Nephron progenitor cell (in vitro differentiated cells): ENCODE data around the gene CD244.
"Not testable (repeated sequence)": the region's sequence is repeated elsewhere in the genome, so short reads cannot be mapped to it uniquely, and the experiment has no call there.

Experiments
- DNase-seq: peaks from one replicate; pipeline ENCODE4 v3.0.0; 2021
- H3K27ac Mint-ChIP-seq: 2 replicates; pipeline ENCODE4 v1.8.0; 2021; ENCODE audit warnings: mild to moderate bottlenecking, moderate library complexity, mixed read lengths
- H3K27me3 Mint-ChIP-seq: 2 replicates; pipeline ENCODE4 v1.8.0; 2021; ENCODE audit warnings: mild to moderate bottlenecking, low read depth, mixed read lengths; ENCODE audit not compliant: poor library complexity
- H3K36me3 Mint-ChIP-seq: 2 replicates; pipeline ENCODE4 v1.8.0; 2021; ENCODE audit warnings: low read depth, mixed read lengths
- H3K4me1 Mint-ChIP-seq: 2 replicates; pipeline ENCODE4 v1.8.0; 2021; ENCODE audit warnings: mixed read lengths
- H3K4me3 Mint-ChIP-seq: 2 replicates; pipeline ENCODE4 v1.8.0; 2021; ENCODE audit warnings: mild to moderate bottlenecking, moderate library complexity, mixed read lengths
- H3K9me3 Mint-ChIP-seq: 2 replicates; pipeline ENCODE4 v1.8.0; 2021; ENCODE audit warnings: mild to moderate bottlenecking, moderate library complexity, mixed read lengths
- TF ChIP-seq, protein P1 (sequence below): fragments of 200-600 bp; sonication (generic); IDR thresholded peaks from 2 replicates; pipeline ENCODE4 v1.5.0; 2021; ENCODE audit warnings: antibody characterized with exemption

CD244 gene

DNA sequence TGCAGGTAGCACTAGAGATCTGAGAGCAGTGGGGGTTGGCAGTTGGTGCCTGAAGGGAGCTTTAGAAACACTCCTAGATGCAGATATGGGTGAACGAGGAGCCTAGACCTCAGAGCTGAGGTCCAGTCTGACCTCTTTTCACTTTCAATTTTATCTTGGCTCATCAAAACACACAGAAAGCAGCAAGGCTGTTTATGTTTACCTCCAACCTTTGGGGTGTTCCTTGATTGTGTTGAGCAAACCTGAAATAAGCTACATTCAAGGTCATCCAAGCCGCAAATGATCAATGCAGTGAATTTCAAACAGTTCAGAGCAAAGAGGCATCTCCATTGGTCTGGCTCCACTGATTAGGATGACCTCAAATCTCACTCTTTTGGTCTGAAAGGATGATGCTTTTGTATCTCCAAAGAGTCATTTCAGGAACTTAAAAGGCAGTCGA is 65.4 kb downstream of the CD244 start:
- Mint-ChIP-seq H3K27ac (no peak overlapping the region), H3K4me3 (no peak overlapping the region), H3K36me3 (no peaks in the 10 kb centered on the region), H3K9me3 (no peaks in the 10 kb centered on the region), H3K27me3 (peaks cover 11% of the 10 kb centered on the region), H3K4me1 (no peaks in the 10 kb centered on the region)
- no peak for DNase-seq
- TF ChIP-seq, protein P1, sequence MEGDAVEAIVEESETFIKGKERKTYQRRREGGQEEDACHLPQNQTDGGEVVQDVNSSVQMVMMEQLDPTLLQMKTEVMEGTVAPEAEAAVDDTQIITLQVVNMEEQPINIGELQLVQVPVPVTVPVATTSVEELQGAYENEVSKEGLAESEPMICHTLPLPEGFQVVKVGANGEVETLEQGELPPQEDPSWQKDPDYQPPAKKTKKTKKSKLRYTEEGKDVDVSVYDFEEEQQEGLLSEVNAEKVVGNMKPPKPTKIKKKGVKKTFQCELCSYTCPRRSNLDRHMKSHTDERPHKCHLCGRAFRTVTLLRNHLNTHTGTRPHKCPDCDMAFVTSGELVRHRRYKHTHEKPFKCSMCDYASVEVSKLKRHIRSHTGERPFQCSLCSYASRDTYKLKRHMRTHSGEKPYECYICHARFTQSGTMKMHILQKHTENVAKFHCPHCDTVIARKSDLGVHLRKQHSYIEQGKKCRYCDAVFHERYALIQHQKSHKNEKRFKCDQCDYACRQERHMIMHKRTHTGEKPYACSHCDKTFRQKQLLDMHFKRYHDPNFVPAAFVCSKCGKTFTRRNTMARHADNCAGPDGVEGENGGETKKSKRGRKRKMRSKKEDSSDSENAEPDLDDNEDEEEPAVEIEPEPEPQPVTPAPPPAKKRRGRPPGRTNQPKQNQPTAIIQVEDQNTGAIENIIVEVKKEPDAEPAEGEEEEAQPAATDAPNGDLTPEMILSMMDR = no peak

DNA sequence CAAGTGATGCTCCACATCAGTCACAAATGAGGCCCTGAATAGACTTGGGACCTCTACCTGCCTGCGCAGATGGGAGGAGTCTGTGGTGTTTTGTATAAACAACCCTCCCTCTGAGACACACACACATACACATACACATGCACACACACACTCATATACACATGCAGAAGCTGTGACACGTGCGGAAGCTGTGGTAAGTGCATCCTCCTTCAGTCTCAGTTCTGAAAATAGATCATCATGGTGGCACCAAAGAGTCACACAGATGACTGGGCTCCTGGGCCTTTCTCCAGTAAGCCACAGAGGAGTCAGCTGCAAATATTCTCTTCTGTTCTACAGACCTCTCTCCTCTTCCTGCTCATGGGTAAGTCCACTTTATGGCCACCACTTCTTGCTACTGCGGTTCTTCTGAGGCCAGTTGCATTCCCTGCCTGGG is 66.7 kb downstream of the CD244 start, which contains the start of gene LY9:
Gene LY9, plus strand, starts transcription at position 224 of the 433 bp plus-strand sequence. Its CDS starts 14 bp downstream, at position 238.
- no peak for DNase-seq
- Mint-ChIP-seq H3K4me1 (no peaks in the 10 kb centered on the region), H3K36me3 (no peaks in the 10 kb centered on the region), H3K4me3 (no peak within 1 kb of the TSS), H3K9me3 (no peaks in the 10 kb centered on the region), H3K27ac (no peak within 1 kb of the TSS), H3K27me3 (peaks cover 11% of the 10 kb centered on the region)
- TF ChIP-seq, protein P1 = no peak

DNA sequence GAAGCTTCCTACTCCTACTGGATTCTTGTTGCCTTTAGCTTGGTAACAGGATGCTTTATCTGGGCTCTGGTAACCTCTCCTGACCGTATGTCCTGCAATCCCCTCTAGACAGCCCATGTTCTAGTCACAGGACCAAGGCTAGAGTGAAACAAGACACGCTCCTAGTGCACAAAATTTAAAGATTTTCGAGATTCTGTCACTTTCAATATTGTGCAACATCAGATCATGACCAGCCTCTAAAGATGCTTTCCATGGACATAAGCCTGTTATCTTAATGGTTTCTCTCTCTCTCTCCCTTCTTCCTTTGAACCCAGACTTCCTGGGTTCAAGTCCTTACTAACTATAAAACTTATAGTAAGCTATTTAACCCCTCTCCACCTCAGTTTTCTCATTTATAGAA is 68.3 kb downstream of the CD244 start:
- Mint-ChIP-seq H3K4me3 (no peak overlapping the region), H3K9me3 (no peaks in the 10 kb centered on the region), H3K27ac (no peak overlapping the region), H3K36me3 (no peaks in the 10 kb centered on the region), H3K27me3 (peaks cover 13% of the 10 kb centered on the region), H3K4me1 (no peaks in the 10 kb centered on the region)
- no peak for DNase-seq
- TF ChIP-seq, protein P1 = no peak

DNA sequence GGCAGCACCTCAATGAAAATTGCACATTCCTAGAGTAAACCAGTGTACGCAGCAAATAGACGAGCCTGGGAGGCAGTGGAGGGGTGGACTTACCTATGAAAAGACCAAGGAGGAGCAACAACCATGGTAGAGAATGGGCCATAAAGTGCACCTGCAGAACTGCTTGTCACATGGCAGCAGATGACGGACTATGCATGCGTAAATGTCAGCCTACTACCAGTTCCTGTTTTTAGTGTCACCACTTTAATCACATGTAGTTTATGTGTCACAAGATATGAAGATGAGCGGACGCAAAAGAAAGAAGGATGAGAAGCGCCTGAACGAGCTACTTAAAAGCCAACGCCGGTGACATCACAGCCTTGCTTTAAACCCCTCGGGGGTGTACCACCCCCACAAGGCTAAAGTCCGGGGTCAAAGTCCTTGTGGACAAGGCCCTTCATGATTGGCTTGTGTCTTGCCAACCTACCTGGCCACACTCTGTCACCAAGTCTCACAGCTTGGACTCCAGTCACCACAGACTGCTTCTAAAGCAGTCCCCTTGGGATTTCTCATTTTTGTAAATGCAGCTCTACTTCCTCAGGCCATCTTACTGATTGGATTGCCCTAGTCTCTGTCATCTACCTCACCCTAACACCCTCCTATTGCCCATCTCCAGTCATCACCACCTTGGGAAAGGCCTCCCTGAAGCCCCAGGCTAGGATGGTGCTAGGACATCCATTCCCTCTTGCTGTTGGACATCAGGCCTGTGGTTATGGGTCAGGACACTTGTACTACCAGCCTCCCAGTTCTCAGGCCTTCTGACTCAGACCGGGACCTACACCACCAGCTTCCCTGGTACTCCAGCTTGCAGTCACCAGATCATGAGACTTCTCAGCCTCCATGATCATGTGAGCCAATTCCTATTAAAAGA is 72.7 kb downstream of the CD244 start:
- TF ChIP-seq, protein P1 = no peak

DNA sequence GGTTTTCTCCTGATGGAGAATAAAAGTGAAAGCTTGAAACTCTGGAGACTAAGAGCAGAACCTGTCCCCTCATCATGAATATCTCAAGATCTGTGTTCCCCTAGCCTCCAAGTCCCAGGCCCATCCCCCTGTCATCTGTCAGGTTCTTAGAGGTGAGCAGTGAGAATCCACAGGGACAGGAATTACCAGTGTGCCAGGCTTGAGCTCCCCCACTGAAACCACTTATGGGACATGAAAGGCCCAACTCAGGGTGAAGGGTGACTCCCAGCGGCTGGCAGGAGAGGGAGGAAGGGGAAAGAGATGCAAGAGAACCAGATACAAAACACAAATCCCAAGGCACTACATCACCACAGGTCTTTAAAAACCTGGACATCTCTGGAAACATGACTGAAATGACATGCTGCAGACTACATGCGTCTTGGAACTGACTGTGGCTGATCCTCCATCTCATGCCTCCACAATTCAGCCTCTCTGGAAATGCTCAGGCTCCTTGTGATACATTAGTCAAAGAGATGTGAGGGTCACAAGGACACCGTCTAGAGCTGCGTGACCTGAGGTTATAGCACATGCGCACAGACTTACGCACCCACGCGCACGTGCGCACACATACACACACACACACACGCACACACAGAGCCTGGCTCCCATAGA is 73.5 kb downstream of the CD244 start:
- DNase-seq = no peak
- peaks cover 7% of the 10 kb centered on the region for H3K27me3 Mint-ChIP-seq
- H3K27ac Mint-ChIP-seq = no peak overlapping the region
- H3K9me3 Mint-ChIP-seq = peaks cover 11% of the 10 kb centered on the region
- H3K4me1 Mint-ChIP-seq = no peaks in the 10 kb centered on the region
- TF ChIP-seq, protein P1 = no peak
- H3K4me3 Mint-ChIP-seq = no peak overlapping the region
- H3K36me3 Mint-ChIP-seq = no peaks in the 10 kb centered on the region

More for the DNA sequence above, 72.7 kb downstream of the CD244 start:
- H3K27me3 Mint-ChIP-seq = peaks cover 7% of the 10 kb centered on the region
- no peaks in the 10 kb centered on the region for H3K36me3 Mint-ChIP-seq
- no peak overlapping the region for H3K4me3 Mint-ChIP-seq
- H3K27ac Mint-ChIP-seq = no peak overlapping the region
- DNase-seq = no peak
- H3K9me3 Mint-ChIP-seq = peaks cover 7% of the 10 kb centered on the region
- H3K4me1 Mint-ChIP-seq = no peaks in the 10 kb centered on the region

DNA sequence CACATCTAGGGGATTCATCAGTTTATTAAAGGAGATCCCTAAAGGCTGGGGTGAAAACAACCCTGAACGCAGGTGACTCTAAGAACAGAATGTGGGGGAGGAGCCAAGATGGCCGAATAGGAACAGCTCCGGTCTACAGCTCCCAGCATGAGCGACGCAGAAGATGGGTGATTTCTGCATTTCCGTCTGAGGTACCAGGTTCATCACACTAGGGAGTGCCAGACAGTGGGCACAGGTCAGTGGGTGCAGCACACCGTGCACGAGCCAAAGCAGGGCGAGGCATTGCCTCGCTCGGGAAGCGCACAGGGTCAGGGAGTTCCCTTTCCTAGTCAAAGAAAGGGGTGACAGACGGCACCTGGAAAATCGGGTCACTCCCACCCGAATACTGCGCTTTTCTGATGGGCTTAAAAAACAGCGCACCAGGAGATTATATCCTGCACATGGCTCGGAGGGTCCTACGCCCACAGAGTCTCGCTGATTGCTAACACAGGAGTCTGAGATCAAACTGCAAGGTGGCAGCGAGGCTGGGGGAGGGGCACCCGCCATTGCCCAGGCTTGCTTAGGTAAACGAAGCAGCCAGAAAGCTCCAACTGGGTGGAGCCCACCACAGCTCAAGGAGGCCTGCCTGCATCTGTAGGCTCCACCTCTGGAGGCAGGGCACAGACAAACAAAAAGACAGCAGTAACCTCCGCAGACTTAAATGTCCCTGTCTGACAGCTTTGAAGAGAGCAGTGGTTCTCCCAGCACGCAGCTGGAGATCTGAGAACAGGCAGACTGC is 79.5 kb downstream of the CD244 start:
- H3K27me3 Mint-ChIP-seq, H3K4me1 Mint-ChIP-seq, H3K36me3 Mint-ChIP-seq, DNase-seq, H3K4me3 Mint-ChIP-seq, H3K27ac Mint-ChIP-seq: not testable (repeated sequence)
- peaks cover 21% of the 10 kb centered on the region for H3K9me3 Mint-ChIP-seq
